ENCODE results near the gene HNRNPAB.

DNA sequence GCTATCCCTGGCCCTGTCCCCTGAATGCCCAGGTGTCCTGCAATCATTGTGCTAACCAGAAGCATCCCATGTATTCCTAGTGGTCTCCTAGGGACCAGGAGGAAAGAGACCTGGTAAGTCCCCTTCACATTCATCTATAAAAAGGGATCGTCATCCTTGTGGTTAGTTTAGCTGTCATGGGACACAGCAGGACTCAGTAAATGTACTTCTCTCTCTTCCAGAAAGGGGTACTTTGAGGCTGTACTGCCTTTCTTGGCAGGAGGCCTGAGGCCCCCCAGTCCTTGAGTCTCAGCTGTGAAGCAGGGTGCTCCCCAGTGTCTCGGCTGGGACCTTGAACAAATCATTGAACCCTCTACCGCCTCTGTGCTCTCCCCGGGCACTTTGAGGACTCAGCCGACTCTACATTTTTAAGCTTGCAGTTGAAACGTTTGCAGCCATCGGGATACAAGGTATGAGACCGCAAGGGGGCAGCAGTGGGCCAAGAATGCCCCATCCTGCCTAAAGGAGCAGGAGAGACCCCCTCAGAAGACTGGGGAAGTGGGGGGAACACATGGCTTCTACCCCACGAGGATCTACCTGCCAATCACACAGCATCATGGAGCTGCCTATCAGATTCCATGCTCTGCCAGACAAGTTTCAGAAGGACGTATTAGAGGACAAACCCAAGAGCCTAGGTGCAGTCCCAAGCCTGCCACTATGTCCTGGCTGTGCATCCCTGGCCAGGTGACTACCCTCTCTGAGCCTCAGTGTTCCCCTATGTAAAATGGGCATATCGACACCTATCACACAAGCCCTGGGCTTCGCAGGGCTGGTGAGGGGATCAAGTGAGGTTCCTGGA, 30.6 kb downstream of the HNRNPAB start:
- no peak for TF ChIP-seq EZH2 (optimal IDR thresholded peaks at IDR 0.05; ENCODE audit: low read depth, low read length)
- TF ChIP-seq, protein P1, sequence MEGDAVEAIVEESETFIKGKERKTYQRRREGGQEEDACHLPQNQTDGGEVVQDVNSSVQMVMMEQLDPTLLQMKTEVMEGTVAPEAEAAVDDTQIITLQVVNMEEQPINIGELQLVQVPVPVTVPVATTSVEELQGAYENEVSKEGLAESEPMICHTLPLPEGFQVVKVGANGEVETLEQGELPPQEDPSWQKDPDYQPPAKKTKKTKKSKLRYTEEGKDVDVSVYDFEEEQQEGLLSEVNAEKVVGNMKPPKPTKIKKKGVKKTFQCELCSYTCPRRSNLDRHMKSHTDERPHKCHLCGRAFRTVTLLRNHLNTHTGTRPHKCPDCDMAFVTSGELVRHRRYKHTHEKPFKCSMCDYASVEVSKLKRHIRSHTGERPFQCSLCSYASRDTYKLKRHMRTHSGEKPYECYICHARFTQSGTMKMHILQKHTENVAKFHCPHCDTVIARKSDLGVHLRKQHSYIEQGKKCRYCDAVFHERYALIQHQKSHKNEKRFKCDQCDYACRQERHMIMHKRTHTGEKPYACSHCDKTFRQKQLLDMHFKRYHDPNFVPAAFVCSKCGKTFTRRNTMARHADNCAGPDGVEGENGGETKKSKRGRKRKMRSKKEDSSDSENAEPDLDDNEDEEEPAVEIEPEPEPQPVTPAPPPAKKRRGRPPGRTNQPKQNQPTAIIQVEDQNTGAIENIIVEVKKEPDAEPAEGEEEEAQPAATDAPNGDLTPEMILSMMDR (IDR thresholded peaks at IDR 0.05; ENCODE audit: low read length): peak; percentile 76
- no peak for TF ChIP-seq EZH2phosphoT487 (IDR thresholded peaks at IDR 0.05; ENCODE audit: low read length)
